ENCODE measurements around the gene CHN2. TPM values are rescaled to one million over a fixed set of nuclear protein-coding genes. Genes with fewer than 3 reads are reported as not detected.

CHN2 gene
- polyA plus RNA-seq, 1 of the 3 experiments (the other 2 are of a cell fraction), result 0.02 TPM

GRCh38 chr7:29162577-29162976, 32.0 kb upstream of the CHN2 start:
- Histone ChIP-seq H2AFZ (ENCODE audit: low read depth) (no peak overlapping the region), H3F3A (replicated peaks; ENCODE audit: insufficient read depth) (no peaks in the 10 kb centered on the region), H3K27me3 (ENCODE audit: insufficient read depth) (no peaks in the 10 kb centered on the region), H3K4me1 (ENCODE audit: control insufficient read depth in 1 of 2, insufficient read depth in 2 of 2, low read depth in 1 of 2, low read length in 1 of 2) (peaks cover 0 to 18% of the 10 kb centered on the region in 2 experiments; a peak in 2 of 4 replicates), H3K79me2 (ENCODE audit: insufficient read depth) (no peaks in the 10 kb centered on the region), H3K27ac (ENCODE audit: low read depth in 2 of 2, low read length in 1 of 2) (no peak overlapping the region), H3K4me3 (ENCODE audit: low read depth in 2 of 2, low read length in 1 of 2) (no peak overlapping the region), H3K4me2 (no peak overlapping the region), H3K36me3 (replicated peaks in 1 of 2; ENCODE audit: control insufficient read depth in 1 of 2, insufficient read depth in 2 of 2, low read length in 1 of 2) (no peaks in the 10 kb centered on the region), H3K9me3 (no peaks in the 10 kb centered on the region), H3K9me2 (0 out of 2 replicates have a peak, but pooled peaks cover 4% of the 10 kb centered on the region), H3K9ac (no peak overlapping the region), H4K20me1 (ENCODE audit: insufficient read depth) (no peaks in the 10 kb centered on the region)
- ChIA-PET POLR2A (no interaction called here), CTCF (no interaction called here)
- WGBS (ENCODE audit: low lambda C conversion rate), result 61% methylated on average over 6 of the region's 6 CpGs
- TF ChIP-seq POLR2AphosphoS5 (IDR thresholded peaks at IDR 0.05; ENCODE audit: low read depth, low read length) (no peak), NFIC (IDR thresholded peaks at IDR 0.05; ENCODE audit: borderline replicate concordance) (no peak)
- DNase-seq, result no peak

GRCh38 chr7:29163854-29164253, 30.7 kb upstream of the CHN2 start:
- Histone ChIP-seq H3K9me2 (0 out of 2 replicates have a peak, but pooled peaks cover 4% of the 10 kb centered on the region), H3K9ac (no peak overlapping the region), H3K9me3 (no peaks in the 10 kb centered on the region), H3K79me2 (ENCODE audit: insufficient read depth) (no peaks in the 10 kb centered on the region), H3K27ac (ENCODE audit: low read depth in 2 of 2, low read length in 1 of 2) (no peak overlapping the region), H4K20me1 (ENCODE audit: insufficient read depth) (no peaks in the 10 kb centered on the region), H3K27me3 (ENCODE audit: insufficient read depth) (no peaks in the 10 kb centered on the region), H3F3A (replicated peaks; ENCODE audit: insufficient read depth) (no peaks in the 10 kb centered on the region), H3K4me3 (ENCODE audit: low read depth in 2 of 2, low read length in 1 of 2) (no peak overlapping the region), H3K4me1 (ENCODE audit: control insufficient read depth in 1 of 2, insufficient read depth in 2 of 2, low read depth in 1 of 2, low read length in 1 of 2) (peaks cover 0 to 14% of the 10 kb centered on the region in 2 experiments; a peak in 2 of 4 replicates), H2AFZ (ENCODE audit: low read depth) (no peak overlapping the region), H3K36me3 (replicated peaks in 1 of 2; ENCODE audit: control insufficient read depth in 1 of 2, insufficient read depth in 2 of 2, low read length in 1 of 2) (no peaks in the 10 kb centered on the region), H3K4me2 (no peak overlapping the region)
- no peak for DNase-seq
- 28% methylated on average over 3 of the region's 3 CpGs for WGBS (ENCODE audit: low lambda C conversion rate)
- ChIA-PET CTCF (interaction anchor here (0.7 to 19.3 kb wide), 4 partner anchors 25 to 245 kb away, joined by 3 to 189 read pairs (median 4); no protein-coding TSS in a partner anchor), POLR2A (no interaction called here)
- TF ChIP-seq TEAD4 (IDR thresholded peaks at IDR 0.05; ENCODE audit: borderline replicate concordance, insufficient read depth) (no peak), FOXM1 (IDR thresholded peaks at IDR 0.05; ENCODE audit: low read depth) (no peak), CTCF (IDR thresholded peaks at IDR 0.05) (no peak), NRF1 (IDR thresholded peaks at IDR 0.05; ENCODE audit: low read depth, low read length) (no peak), RFX5 (IDR thresholded peaks at IDR 0.05; ENCODE audit: low read length) (no peak), RXRA (IDR thresholded peaks at IDR 0.05; ENCODE audit: borderline replicate concordance, low read depth) (no peak), MXI1 (IDR thresholded peaks at IDR 0.05; ENCODE audit: low read depth, low read length) (no peak), MEF2A (IDR thresholded peaks at IDR 0.05; ENCODE audit: borderline replicate concordance, low read depth) (no peak), SIN3A (IDR thresholded peaks at IDR 0.05; ENCODE audit: borderline replicate concordance, low read depth, low read length) (no peak), NFIC (IDR thresholded peaks at IDR 0.05; ENCODE audit: borderline replicate concordance) (no peak), POLR2AphosphoS5 (IDR thresholded peaks at IDR 0.05; ENCODE audit: low read depth, low read length) (no peak), JUND (IDR thresholded peaks at IDR 0.05) (no peak), TAF1 (IDR thresholded peaks at IDR 0.05; ENCODE audit: borderline replicate concordance, low read depth, low read length) (no peak), TCF12 (IDR thresholded peaks at IDR 0.05) (no peak), RAD21 (IDR thresholded peaks at IDR 0.05; ENCODE audit: low read length) (no peak), FOXJ3 (CRISPR knock-in tag; IDR thresholded peaks at IDR 0.05) (no peak)
